Glutamatergic neuron (in vitro differentiated cells): Measurements from ENCODE around the gene DRP2. TPM values are rescaled to one million over a fixed set of nuclear protein-coding genes. Genes with fewer than 3 reads are reported as not detected.
"Not testable (repeated sequence)": the region's sequence is repeated elsewhere in the genome, so short reads cannot be mapped to it uniquely, and the experiment has no call there.

Experiments
- DNase-seq: peaks from one replicate; pipeline ENCODE4 v3.0.0; 2022
- H3K27ac Mint-ChIP-seq: one replicate; pipeline ENCODE4 v1.8.0; 2020; ENCODE audit warnings: mild to moderate bottlenecking, mixed read lengths, inconsistent platforms; ENCODE audit not compliant: unreplicated experiment
- H3K27me3 Mint-ChIP-seq: one replicate; pipeline ENCODE4 v1.8.0; 2020; ENCODE audit warnings: mild to moderate bottlenecking, moderate library complexity, mixed read lengths, inconsistent platforms; ENCODE audit not compliant: unreplicated experiment
- H3K36me3 Mint-ChIP-seq: one replicate; pipeline ENCODE4 v1.8.0; 2020; ENCODE audit warnings: mild to moderate bottlenecking, mixed read lengths, inconsistent platforms; ENCODE audit not compliant: unreplicated experiment
- H3K4me1 Mint-ChIP-seq: one replicate; pipeline ENCODE4 v1.8.0; 2020; ENCODE audit warnings: mild to moderate bottlenecking, low read depth, mixed read lengths, inconsistent platforms; ENCODE audit not compliant: unreplicated experiment
- H3K4me3 Mint-ChIP-seq: one replicate; pipeline ENCODE4 v1.8.0; 2020; ENCODE audit warnings: mild to moderate bottlenecking, mixed read lengths, inconsistent platforms; ENCODE audit not compliant: unreplicated experiment
- H3K9me3 Mint-ChIP-seq: one replicate; pipeline ENCODE4 v1.8.0; 2020; ENCODE audit warnings: mild to moderate bottlenecking, moderate library complexity, mixed read lengths, inconsistent platforms; ENCODE audit not compliant: unreplicated experiment
- long read RNA-seq: library from polyadenylated mRNA; unstranded; transcript quantifications from one replicate; pipeline ENCODE4 v2.0.0, GENCODE V29; 2020; ENCODE audit not compliant: unreplicated experiment
- total RNA-seq: library from RNA; stranded (reverse); fragmentation: NEBNext Ultra II Directional; extraction: Animal tissue kit (Norgen Biotek cat#: 25700); gene quantifications from one replicate; pipeline ENCODE4 v1.2.1, GENCODE V29; 2021; ENCODE audit not compliant: unreplicated experiment
- TF ChIP-seq, protein P1 (sequence below): fragments of 200-600 bp; sonication (generic); IDR thresholded peaks from one replicate; pipeline ENCODE4 v1.5.0; 2021; ENCODE audit not compliant: partially characterized antibody, unreplicated experiment

DRP2 gene, protein sequence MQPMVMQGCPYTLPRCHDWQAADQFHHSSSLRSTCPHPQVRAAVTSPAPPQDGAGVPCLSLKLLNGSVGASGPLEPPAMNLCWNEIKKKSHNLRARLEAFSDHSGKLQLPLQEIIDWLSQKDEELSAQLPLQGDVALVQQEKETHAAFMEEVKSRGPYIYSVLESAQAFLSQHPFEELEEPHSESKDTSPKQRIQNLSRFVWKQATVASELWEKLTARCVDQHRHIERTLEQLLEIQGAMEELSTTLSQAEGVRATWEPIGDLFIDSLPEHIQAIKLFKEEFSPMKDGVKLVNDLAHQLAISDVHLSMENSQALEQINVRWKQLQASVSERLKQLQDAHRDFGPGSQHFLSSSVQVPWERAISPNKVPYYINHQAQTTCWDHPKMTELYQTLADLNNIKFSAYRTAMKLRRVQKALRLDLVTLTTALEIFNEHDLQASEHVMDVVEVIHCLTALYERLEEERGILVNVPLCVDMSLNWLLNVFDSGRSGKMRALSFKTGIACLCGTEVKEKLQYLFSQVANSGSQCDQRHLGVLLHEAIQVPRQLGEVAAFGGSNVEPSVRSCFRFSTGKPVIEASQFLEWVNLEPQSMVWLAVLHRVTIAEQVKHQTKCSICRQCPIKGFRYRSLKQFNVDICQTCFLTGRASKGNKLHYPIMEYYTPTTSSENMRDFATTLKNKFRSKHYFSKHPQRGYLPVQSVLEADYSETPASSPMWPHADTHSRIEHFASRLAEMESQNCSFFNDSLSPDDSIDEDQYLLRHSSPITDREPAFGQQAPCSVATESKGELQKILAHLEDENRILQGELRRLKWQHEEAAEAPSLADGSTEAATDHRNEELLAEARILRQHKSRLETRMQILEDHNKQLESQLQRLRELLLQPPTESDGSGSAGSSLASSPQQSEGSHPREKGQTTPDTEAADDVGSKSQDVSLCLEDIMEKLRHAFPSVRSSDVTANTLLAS
- 0.51 TPM for total RNA-seq
- long read RNA-seq, partial matches to known transcripts: 1 of 1 reads
- long read RNA-seq, other reads (novel, unspliced or antisense): 0 of 1 reads

DNA sequence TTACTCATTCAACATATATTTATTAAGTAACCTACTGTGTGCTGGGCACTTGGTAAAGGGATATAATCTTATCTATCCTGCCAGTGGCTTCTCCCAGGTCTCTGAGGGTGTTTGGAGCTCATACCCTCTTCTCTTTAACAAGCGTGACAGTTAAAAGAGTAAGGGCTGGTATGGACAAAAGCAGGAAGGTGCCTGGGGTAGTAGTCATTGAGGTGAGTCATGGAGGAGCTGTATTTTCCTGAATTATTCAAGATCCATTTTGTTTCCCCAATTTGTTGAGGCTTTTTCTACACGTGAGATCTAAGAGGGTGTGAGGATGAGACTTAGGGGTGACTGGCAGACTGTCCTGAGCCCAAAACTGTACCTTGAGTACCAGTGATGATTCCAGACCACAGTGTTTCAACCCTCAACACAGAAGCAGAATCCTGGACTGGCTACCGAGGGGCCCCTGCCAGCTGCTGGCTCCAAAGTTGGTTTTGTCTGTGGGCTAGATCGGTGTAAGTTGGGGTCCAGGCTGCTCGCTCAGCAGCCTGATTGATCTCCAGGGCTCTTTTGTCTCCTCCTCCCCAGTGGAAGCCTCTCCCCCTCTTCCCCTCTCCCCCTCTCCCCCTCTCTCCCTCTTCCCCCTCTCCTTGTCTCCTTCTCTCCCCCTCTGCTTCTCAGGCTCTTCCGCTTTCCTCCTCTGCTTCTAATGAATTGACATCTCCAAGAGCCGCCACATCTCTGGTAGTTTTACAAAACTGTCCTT lies at the start of gene DRP2:
TSS of gene DRP2 (plus strand) at position 671 of the 748 bp plus-strand sequence. CDS start 11,862 bp downstream, outside the sequence.
- peaks cover 2% of the 10 kb centered on the region for H3K4me1 Mint-ChIP-seq
- no peaks in the 10 kb centered on the region for H3K36me3 Mint-ChIP-seq
- peak within 1 kb of the TSS; percentile 80 for H3K27ac Mint-ChIP-seq
- DNase-seq: no peak
- H3K4me3 Mint-ChIP-seq: peak within 1 kb of the TSS; percentile 45
- TF ChIP-seq, protein P1, sequence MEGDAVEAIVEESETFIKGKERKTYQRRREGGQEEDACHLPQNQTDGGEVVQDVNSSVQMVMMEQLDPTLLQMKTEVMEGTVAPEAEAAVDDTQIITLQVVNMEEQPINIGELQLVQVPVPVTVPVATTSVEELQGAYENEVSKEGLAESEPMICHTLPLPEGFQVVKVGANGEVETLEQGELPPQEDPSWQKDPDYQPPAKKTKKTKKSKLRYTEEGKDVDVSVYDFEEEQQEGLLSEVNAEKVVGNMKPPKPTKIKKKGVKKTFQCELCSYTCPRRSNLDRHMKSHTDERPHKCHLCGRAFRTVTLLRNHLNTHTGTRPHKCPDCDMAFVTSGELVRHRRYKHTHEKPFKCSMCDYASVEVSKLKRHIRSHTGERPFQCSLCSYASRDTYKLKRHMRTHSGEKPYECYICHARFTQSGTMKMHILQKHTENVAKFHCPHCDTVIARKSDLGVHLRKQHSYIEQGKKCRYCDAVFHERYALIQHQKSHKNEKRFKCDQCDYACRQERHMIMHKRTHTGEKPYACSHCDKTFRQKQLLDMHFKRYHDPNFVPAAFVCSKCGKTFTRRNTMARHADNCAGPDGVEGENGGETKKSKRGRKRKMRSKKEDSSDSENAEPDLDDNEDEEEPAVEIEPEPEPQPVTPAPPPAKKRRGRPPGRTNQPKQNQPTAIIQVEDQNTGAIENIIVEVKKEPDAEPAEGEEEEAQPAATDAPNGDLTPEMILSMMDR: no peak
- no peaks in the 10 kb centered on the region for H3K27me3 Mint-ChIP-seq
- H3K9me3 Mint-ChIP-seq: no peaks in the 10 kb centered on the region

DNA sequence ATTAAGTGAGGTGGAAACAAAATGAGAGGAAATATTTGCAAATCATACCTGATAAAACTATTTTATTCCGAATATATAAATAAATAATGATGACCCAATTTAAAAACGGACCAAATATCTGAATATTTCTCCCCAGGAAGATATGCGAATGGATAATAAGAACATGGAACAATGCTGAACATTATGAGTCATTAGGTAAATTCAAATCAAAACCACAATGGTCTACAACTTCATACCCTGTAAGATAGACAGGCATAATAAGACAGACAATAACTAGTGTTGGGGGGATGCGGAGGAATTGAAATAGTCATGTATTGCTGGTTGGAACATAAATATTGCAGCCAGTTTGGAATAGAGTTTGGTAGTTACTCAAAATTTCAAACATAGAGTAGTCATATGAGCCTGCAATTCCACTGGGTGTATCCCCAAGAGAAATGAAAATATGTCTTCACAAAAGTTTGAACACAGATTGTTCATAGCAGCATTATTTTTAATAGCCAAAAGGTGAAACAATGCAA lies 47.6 kb upstream of the DRP2 start:
- Mint-ChIP-seq H3K9me3 (no peaks in the 10 kb centered on the region), H3K4me1 (no peaks in the 10 kb centered on the region), H3K36me3 (no peaks in the 10 kb centered on the region), H3K27me3 (no peaks in the 10 kb centered on the region), H3K27ac (no peak overlapping the region), H3K4me3 (no peak overlapping the region)
- no peak for DNase-seq
- TF ChIP-seq, protein P1: no peak

DNA sequence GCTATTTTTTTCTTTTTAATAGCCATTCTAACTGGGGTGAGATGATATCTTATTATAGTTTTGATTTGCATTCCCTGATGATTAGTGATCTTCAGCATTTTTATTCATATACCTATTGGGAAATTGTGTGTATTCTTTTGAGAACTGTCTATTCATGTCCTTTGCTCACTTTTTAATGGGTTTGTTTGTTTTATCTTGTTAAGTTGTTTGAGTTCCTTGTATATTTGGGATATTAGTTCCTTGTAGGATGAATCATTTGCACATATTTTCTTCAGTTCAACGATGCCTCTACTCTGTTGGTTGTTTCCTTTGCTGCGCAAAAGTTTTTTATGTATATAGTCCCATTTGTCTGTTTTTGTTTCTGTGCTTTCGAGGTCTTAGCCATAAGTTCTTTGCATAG lies 43.1 kb upstream of the DRP2 start:
- Mint-ChIP-seq H3K36me3 (no peaks in the 10 kb centered on the region), H3K4me3 (no peak overlapping the region), H3K4me1 (no peaks in the 10 kb centered on the region), H3K9me3 (no peaks in the 10 kb centered on the region), H3K27ac (no peak overlapping the region), H3K27me3 (no peaks in the 10 kb centered on the region)
- DNase-seq: no peak
- TF ChIP-seq, protein P1: no peak

DNA sequence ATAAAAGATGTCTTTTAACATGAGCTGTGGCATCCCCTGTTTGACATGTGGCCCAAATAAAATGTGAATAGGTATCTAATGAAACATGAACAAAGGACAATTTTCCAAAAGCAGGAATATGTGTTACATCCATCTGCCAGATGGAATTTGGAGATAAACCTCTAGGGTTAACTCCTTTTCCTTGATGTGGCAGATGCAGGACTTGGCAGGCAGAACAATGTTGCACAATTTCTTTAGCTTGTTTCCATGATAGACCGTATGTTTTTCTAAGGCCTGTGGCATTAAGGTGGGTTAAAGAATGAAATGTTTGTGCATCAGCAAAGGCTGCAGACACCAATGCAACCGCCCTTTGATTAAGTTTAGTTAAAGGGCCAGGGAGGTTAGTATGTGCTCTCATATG lies 34.7 kb upstream of the DRP2 start:
- H3K4me1 Mint-ChIP-seq, DNase-seq, H3K9me3 Mint-ChIP-seq, H3K4me3 Mint-ChIP-seq, H3K27me3 Mint-ChIP-seq, H3K36me3 Mint-ChIP-seq, H3K27ac Mint-ChIP-seq: not testable (repeated sequence)

DNA sequence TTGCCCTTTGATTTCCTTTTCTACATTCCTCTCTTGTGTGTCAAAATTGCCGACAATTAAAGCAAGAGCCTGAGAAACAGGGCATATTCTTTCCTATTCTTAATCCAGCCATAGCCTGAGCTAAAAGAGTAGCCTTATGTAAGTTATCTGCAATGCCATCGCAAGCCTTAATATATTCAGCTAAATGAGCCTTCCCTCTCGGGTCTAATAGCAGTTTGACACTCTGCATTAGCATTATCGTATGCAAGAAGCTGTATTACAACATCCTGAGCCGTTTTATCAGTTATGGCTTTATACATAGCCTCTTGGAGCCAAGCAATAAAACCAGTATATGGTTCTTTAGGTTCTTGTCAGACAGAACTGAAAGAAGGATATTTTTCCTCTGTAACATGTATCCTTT lies 31.6 kb upstream of the DRP2 start:
- H3K9me3 Mint-ChIP-seq, H3K4me3 Mint-ChIP-seq, H3K27ac Mint-ChIP-seq, H3K4me1 Mint-ChIP-seq, H3K36me3 Mint-ChIP-seq, H3K27me3 Mint-ChIP-seq, DNase-seq: not testable (repeated sequence)
